MCF 10A (cell line): ENCODE data around the gene ISLR. TPM values are rescaled to one million over a fixed set of nuclear protein-coding genes. Genes with fewer than 3 reads are reported as not detected.

Source experiments
- BruUV-seq: library from RNA; stranded (reverse); fragments of 400-500 nt; replicated peaks from 2 replicates; lab custom pipeline; 2021; lab: Mats Ljungman, UMichigan
- CTCF ChIA-PET: fragments of 300-600 bp; sonication (Branson Sonifier 250); formaldehyde crosslinking; extraction: SDS; loops from one replicate; lab custom pipeline; 2021; ENCODE audit warnings: antibody characterized with exemption, inconsistent platforms; lab: Yijun Ruan, JAX
- POLR2A ChIA-PET: fragments of 300-600, 350-650 bp; sonication (Branson Sonifier 250); formaldehyde crosslinking; extraction: SDS; loops from one replicate; lab custom pipeline; 2020; ENCODE audit warnings: antibody characterized with exemption, inconsistent platforms; lab: Yijun Ruan, JAX
- DNase-seq: peaks from one replicate; pipeline ENCODE4 v3.0.0-alpha.2; 2018; ENCODE audit not compliant: unreplicated experiment
- H3K27ac Mint-ChIP-seq: one replicate; pipeline ENCODE4 v1.8.0; 2022; ENCODE audit warnings: mild to moderate bottlenecking, low read depth, mixed read lengths; ENCODE audit not compliant: unreplicated experiment
- H3K27me3 Mint-ChIP-seq: one replicate; pipeline ENCODE4 v1.8.0; 2022; ENCODE audit warnings: mixed read lengths; ENCODE audit not compliant: insufficient read depth, unreplicated experiment
- H3K36me3 Mint-ChIP-seq: one replicate; pipeline ENCODE4 v1.8.0; 2022; ENCODE audit warnings: mild to moderate bottlenecking, moderate library complexity, mixed read lengths; ENCODE audit not compliant: insufficient read depth, unreplicated experiment
- H3K4me1 Mint-ChIP-seq: one replicate; pipeline ENCODE4 v1.8.0; 2022; ENCODE audit warnings: mixed read lengths; ENCODE audit not compliant: insufficient read depth, unreplicated experiment
- H3K4me3 Mint-ChIP-seq: one replicate; pipeline ENCODE4 v1.8.0; 2022; ENCODE audit warnings: mild to moderate bottlenecking, moderate library complexity, mixed read lengths; ENCODE audit not compliant: unreplicated experiment
- H3K9me3 Mint-ChIP-seq: one replicate; pipeline ENCODE4 v1.8.0; 2022; ENCODE audit warnings: mixed read lengths; ENCODE audit not compliant: unreplicated experiment
- intact Hi-C: fragments of 100-400 bp; cut with micrococcal nuclease; formaldehyde crosslinking; loops from 2 replicates; pipeline ENCODE4 v1.14.1; 2022
- total RNA-seq: library from RNA; stranded (reverse); gene quantifications from 2 replicates; pipeline ENCODE4 v1.2.3, GENCODE V29; 2022
- TF ChIP-seq, protein P1 (sequence below): fragments of 200-600 bp; IDR thresholded peaks from one replicate; pipeline ENCODE4 v1.8.0; 2022; ENCODE audit warnings: antibody characterized with exemption, mild to moderate bottlenecking; ENCODE audit not compliant: unreplicated experiment

Gene ISLR
- total RNA-seq, 1 experiment from 2014 or later: not detected

DNA sequence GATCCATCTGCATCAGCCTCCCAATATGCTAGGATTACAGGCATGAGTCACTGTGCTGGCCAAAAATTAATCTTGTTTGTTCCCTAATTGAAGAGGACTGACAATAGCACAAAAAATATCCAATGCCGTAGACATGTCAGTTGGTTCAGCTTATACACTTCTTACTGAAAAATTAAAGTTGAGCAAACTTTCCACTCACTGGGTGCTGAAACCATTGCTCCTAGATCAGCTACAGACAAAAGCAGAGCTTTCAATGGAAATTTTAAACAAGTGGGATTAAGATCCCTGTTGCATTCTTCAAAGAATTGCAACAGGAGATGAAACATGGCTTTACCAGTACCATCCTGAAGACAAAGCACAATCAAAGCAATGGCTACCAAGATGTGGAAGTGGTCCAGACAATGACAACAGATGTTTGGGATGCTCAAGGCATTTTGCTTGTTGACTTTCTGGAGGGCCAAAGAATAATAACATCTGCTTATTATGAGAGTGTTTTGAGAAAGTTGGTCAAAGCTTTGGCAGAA lies 27.2 kb upstream of the ISLR start:
- H3K4me3 Mint-ChIP-seq: no peak overlapping the region
- H3K27me3 Mint-ChIP-seq: peaks cover 18% of the 10 kb centered on the region
- peaks cover 6% of the 10 kb centered on the region for H3K4me1 Mint-ChIP-seq
- H3K27ac Mint-ChIP-seq: no peak overlapping the region
- DNase-seq: no peak
- CTCF ChIA-PET: interaction anchor here (0.9 kb wide), 1 partner anchor 19 kb away, joined by 3 read pairs; no protein-coding TSS in a partner anchor
- peaks cover 7% of the 10 kb centered on the region for H3K9me3 Mint-ChIP-seq
- intact Hi-C loops: no loop called here
- BruUV-seq: no TSS peak
- POLR2A ChIA-PET: no interaction called here
- no peaks in the 10 kb centered on the region for H3K36me3 Mint-ChIP-seq
- TF ChIP-seq, protein P1, sequence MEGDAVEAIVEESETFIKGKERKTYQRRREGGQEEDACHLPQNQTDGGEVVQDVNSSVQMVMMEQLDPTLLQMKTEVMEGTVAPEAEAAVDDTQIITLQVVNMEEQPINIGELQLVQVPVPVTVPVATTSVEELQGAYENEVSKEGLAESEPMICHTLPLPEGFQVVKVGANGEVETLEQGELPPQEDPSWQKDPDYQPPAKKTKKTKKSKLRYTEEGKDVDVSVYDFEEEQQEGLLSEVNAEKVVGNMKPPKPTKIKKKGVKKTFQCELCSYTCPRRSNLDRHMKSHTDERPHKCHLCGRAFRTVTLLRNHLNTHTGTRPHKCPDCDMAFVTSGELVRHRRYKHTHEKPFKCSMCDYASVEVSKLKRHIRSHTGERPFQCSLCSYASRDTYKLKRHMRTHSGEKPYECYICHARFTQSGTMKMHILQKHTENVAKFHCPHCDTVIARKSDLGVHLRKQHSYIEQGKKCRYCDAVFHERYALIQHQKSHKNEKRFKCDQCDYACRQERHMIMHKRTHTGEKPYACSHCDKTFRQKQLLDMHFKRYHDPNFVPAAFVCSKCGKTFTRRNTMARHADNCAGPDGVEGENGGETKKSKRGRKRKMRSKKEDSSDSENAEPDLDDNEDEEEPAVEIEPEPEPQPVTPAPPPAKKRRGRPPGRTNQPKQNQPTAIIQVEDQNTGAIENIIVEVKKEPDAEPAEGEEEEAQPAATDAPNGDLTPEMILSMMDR: no peak

DNA sequence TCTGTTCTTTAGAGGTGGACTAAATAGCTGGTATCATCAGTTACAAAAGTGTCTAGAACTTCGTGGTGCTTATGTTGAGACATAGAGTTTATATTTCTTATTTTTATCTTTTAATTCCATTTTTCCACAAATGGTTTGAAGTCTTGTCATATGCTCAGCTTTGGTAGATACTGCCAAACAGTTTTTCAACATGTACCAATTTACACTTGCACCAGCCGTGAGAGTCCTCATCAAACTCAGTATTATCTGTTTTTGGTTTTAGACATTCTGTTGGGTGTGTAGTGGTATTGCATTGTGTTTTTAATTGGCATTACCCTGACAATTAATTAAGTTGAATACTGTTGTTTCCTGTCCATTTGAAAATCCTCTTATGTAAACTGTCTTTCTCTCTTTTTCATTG lies 26.5 kb upstream of the ISLR start:
- H3K4me1 Mint-ChIP-seq: peaks cover 6% of the 10 kb centered on the region
- ChIA-PET CTCF (interaction anchor here (0.6 to 1.1 kb wide), 2 partner anchors 138 to 160 kb away, joined by 3 read pairs; no protein-coding TSS in a partner anchor), POLR2A (no interaction called here)
- intact Hi-C loops: no loop called here
- BruUV-seq: no TSS peak
- peaks cover 7% of the 10 kb centered on the region for H3K9me3 Mint-ChIP-seq
- DNase-seq: no peak
- no peaks in the 10 kb centered on the region for H3K36me3 Mint-ChIP-seq
- no peak overlapping the region for H3K27ac Mint-ChIP-seq
- TF ChIP-seq, protein P1: no peak
- peaks cover 18% of the 10 kb centered on the region for H3K27me3 Mint-ChIP-seq
- no peak overlapping the region for H3K4me3 Mint-ChIP-seq

DNA sequence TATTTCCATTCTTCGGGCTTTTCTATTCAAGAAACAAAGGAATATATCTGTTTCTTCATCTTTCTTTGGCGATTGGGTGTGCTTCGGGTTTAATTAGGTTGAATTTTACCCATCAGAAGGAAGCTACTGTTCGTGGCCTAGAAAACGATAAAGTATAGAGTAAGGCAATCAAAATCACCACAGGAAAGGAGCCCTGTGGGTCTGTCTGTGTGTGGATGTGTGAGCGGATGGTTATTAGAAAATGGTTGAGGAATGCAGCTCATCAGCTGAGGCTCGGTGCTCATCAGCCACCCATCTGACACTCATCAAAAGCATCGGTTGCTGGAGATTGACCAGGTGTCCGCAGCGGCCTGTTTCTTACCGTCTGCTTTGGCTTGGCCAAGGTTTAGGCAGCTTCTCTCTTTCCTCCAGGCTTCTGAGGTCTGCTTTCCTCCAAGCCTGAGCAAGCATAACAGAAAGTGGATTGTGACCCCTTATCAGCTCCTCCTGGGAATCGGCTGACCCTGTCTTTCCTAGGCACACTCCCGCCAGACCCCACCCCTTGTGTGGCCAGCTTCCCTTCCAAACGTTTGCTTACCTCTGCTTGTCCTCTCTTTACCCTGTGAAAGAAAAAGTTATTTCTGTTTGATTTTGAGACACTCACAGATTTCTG lies 17.6 kb upstream of the ISLR start:
- no peak overlapping the region for H3K4me3 Mint-ChIP-seq
- peaks cover 6% of the 10 kb centered on the region for H3K4me1 Mint-ChIP-seq
- no peaks in the 10 kb centered on the region for H3K36me3 Mint-ChIP-seq
- no peaks in the 10 kb centered on the region for H3K9me3 Mint-ChIP-seq
- intact Hi-C loops: no loop called here
- POLR2A ChIA-PET: no interaction called here
- no TSS peak for BruUV-seq
- CTCF ChIA-PET: interaction anchor here (0.8 kb wide), 3 partner anchors 32 to 165 kb away, joined by 3 read pairs; no protein-coding TSS in a partner anchor
- no peak for DNase-seq
- no peak overlapping the region for H3K27ac Mint-ChIP-seq
- peaks cover 15% of the 10 kb centered on the region for H3K27me3 Mint-ChIP-seq
- TF ChIP-seq, protein P1: no peak

DNA sequence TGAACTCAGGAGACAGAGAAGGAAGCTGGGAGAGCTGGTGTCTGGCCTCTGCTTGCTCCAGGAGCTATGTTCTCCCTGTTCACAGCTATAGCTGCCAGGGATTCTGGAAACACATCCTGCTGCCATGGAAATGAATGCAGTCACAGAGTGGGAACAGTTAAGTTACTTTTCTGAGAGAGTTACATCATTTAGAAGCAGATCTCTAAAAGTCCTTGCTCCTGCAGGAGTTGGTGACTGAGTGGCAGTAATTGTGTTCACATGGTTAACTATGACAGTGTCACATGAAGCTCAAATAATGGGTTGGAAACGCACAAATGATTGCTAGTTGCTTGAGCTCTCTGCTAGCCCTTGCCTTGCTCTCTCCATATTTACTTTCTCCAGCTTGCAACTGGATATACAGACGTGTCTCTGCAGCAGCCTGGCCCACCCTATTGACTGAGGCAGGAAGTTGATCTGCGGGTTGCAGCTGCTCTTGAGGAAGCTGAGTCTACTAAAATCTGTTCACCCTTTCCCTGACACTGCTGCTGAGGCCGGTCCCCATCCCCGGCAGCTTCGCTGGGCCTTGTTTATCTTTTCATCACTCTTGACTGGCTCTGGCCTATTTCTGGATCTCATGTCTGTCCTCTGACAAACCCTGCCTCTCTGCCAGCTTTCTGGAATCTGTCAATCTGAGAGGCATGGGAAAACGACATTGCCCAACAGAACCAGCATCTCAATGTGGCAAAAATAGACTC lies 16.7 kb upstream of the ISLR start:
- ChIA-PET POLR2A (interaction anchor here (1.1 kb wide), 1 partner anchor 23 kb away, joined by 3 read pairs; no protein-coding TSS in a partner anchor), CTCF (interaction anchor here (0.5 to 0.8 kb wide), 6 partner anchors 13 to 135 kb away, joined by 3 to 4 read pairs (median 3); no protein-coding TSS in a partner anchor)
- peaks cover 15% of the 10 kb centered on the region for H3K27me3 Mint-ChIP-seq
- no peak for DNase-seq
- H3K9me3 Mint-ChIP-seq: no peaks in the 10 kb centered on the region
- H3K4me1 Mint-ChIP-seq: peaks cover 6% of the 10 kb centered on the region
- intact Hi-C loops: no loop called here
- no TSS peak for BruUV-seq
- no peak overlapping the region for H3K27ac Mint-ChIP-seq
- no peak overlapping the region for H3K4me3 Mint-ChIP-seq
- H3K36me3 Mint-ChIP-seq: no peaks in the 10 kb centered on the region
- TF ChIP-seq, protein P1: no peak
